OCI-LY7 (cell line): Measurements from ENCODE around the gene PEPD. TPM values are rescaled to one million over a fixed set of nuclear protein-coding genes. Genes with fewer than 3 reads are reported as not detected.

ENCODE experiments used
- BruUV-seq: library from RNA; stranded (reverse); fragments of 400-500 nt; replicated peaks from 2 replicates; lab custom pipeline; 2021; lab: Mats Ljungman, UMichigan
- CTCF ChIA-PET: fragments of 300-600 bp; sonication (Branson Sonifier 250); formaldehyde crosslinking; loops from one replicate; lab custom pipeline; 2022; ENCODE audit warnings: antibody characterized with exemption; ENCODE audit not compliant: unreplicated experiment; lab: Charles Lee
- POLR2A ChIA-PET: fragments of 300-600 bp; sonication (Branson Sonifier 250); formaldehyde crosslinking; loops from one replicate; lab custom pipeline; 2022; ENCODE audit warnings: antibody characterized with exemption; lab: Charles Lee
- DNase-seq: peaks from one replicate; pipeline ENCODE4 v3.0.0-alpha.2; 2015; ENCODE audit warnings: low spot score
- H2AFZ ChIP-seq: fragments of 200-600 bp; sonication (generic), shearing (Covaris generic); 2 replicates; pipeline ENCODE4 v1.6.1; 2014; ENCODE audit warnings: mild to moderate bottlenecking, antibody characterized with exemption, low read length, moderate library complexity
- H3K27ac ChIP-seq: fragments of 200-600 bp; sonication (generic); 2 replicates; pipeline ENCODE4 v1.5.1; 2014; ENCODE audit warnings: mixed run types, low read depth, mild to moderate bottlenecking, moderate library complexity, low read length, inconsistent platforms; ENCODE audit not compliant: poor library complexity, severe bottlenecking
- H3K36me3 ChIP-seq: fragments of 200-600 bp; sonication (generic); 2 replicates; pipeline ENCODE4 v1.6.1; 2014; ENCODE audit warnings: mild to moderate bottlenecking, antibody characterized with exemption, low read length, moderate library complexity, mixed read lengths; ENCODE audit not compliant: insufficient read depth
- H3K4me1 ChIP-seq: fragments of 200-600 bp; sonication (generic); 2 replicates; pipeline ENCODE4 v1.5.1; 2014; ENCODE audit warnings: mild to moderate bottlenecking, low read length; ENCODE audit not compliant: insufficient read depth, poor library complexity, severe bottlenecking
- H3K4me2 ChIP-seq: fragments of 200-600 bp; sonication (generic); 2 replicates; pipeline ENCODE4 v1.6.1; 2014; ENCODE audit warnings: mild to moderate bottlenecking, low read length
- H3K4me3 ChIP-seq: fragments of 200-600 bp; sonication (generic); 2 replicates; pipeline ENCODE4 v1.5.1; 2014; ENCODE audit warnings: mild to moderate bottlenecking, low read depth, low read length; ENCODE audit not compliant: poor library complexity, severe bottlenecking
- H3K79me2 ChIP-seq: fragments of 200-600 bp; sonication (generic); 2 replicates; pipeline ENCODE4 v1.6.1; 2016; ENCODE audit warnings: low read depth, mild to moderate bottlenecking, low read length, moderate library complexity, mixed read lengths; ENCODE audit not compliant: insufficient read depth
- H3K9me2 ChIP-seq: fragments of 200-600 bp; sonication (generic); 2 replicates; pipeline ENCODE4 v1.6.1; 2016; ENCODE audit warnings: mild to moderate bottlenecking, low read length, mixed read lengths; ENCODE audit not compliant: insufficient read depth
- H3K9me3 ChIP-seq: fragments of 200-600 bp; sonication (generic); 2 replicates; pipeline ENCODE4 v1.6.1; 2014; ENCODE audit warnings: mild to moderate bottlenecking, mixed run types, low read length, mixed read lengths
- H4K20me1 ChIP-seq: fragments of 200-600 bp; sonication (generic); 2 replicates; pipeline ENCODE4 v1.6.1; 2014; ENCODE audit warnings: mild to moderate bottlenecking, antibody characterized with exemption, low read length, moderate library complexity, mixed read lengths; ENCODE audit not compliant: insufficient read depth
- CTCF ChIP-seq: fragments of 200-600 bp; sonication (generic); conservative IDR thresholded peaks from 2 replicates; pipeline ENCODE4 v1.5.1; 2014; ENCODE audit warnings: mild to moderate bottlenecking, antibody characterized with exemption, low read length, moderate library complexity, mixed read lengths
- EZH2phosphoT487 ChIP-seq: fragments of 200-600 bp; sonication (generic); IDR thresholded peaks from 2 replicates; pipeline ENCODE4 v1.6.1; 2018; ENCODE audit warnings: low read depth, borderline replicate concordance, mild to moderate bottlenecking, mixed run types, antibody characterized with exemption, low read length, moderate library complexity, mixed read lengths
- intact Hi-C: fragments of 100-400 bp; cut with micrococcal nuclease; formaldehyde crosslinking; loops from one replicate; pipeline ENCODE4 v1.10.0; 2022; ENCODE audit not compliant: unreplicated experiment
- total RNA-seq, 2 experiments: library from RNA; depleted of rRNA in 1 of 2; stranded (reverse); fragments of >200 nt in 1 of 2; shearing (Covaris generic) in 1 of 2; gene quantifications; 2 replicates each; pipeline ENCODE4 v1.2.3, GENCODE V29; 2014 to 2022

PEPD gene
- total RNA-seq, 2 experiments from 2014 or later = 24.4 to 29.7 TPM

DNA sequence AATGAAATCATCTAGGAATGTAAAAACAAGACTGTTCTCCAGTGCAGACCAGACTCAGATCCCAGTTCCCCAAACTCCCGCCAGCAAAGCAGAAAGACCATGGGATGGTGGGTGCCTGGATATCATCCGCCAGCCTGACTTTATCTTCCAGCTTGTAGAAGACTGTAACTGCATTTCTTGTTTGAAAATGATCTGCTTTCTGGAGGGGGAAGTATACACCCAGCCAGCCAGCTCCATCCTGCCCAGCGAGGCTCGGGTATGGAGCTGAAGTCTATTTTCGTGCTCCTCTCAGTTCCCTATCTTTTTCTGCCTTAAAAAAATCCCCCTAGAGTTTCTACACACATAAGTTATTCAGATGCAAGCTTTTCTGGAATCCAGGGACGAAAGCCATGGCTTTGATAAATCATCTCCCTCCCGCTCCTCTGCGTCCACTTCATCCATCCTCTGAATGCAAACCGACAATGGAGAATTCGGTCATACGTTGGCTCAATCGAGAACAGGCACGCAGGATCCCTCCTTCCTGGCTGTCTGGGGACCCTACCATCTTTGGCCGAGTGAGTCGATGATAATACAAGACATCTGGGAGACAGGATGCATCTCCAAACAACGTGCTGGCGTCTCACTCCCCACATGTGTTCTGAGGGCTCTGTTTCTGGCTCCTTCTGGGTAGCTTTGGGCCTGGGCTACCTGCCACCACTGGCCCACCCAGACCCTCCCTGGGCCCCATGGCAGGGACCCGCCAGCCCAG lies 116.9 kb downstream of the PEPD start:
- H3K4me1 ChIP-seq = no peaks in the 10 kb centered on the region
- H3K9me3 ChIP-seq = no peaks in the 10 kb centered on the region
- H4K20me1 ChIP-seq = no peaks in the 10 kb centered on the region
- H3K27ac ChIP-seq = no peak overlapping the region
- POLR2A ChIA-PET = no interaction called here
- intact Hi-C loops = loop anchor here (5.0 kb wide), 1 partner anchor 277 kb away; no protein-coding TSS in a partner anchor
- H2AFZ ChIP-seq = no peak overlapping the region
- no peak overlapping the region for H3K4me3 ChIP-seq
- no peak for DNase-seq
- BruUV-seq = no TSS peak
- no peak overlapping the region for H3K4me2 ChIP-seq
- TF ChIP-seq EZH2phosphoT487 (no peak), CTCF (no peak)
- H3K36me3 ChIP-seq = no peaks in the 10 kb centered on the region
- H3K79me2 ChIP-seq = no peaks in the 10 kb centered on the region
- H3K9me2 ChIP-seq = no peaks in the 10 kb centered on the region
- CTCF ChIA-PET = no interaction called here

- H3K79me2 ChIP-seq = no peaks in the 10 kb centered on the region
- H3K4me3 ChIP-seq = no peak overlapping the region
- H3K4me2 ChIP-seq = no peak overlapping the region
- H3K9me2 ChIP-seq = no peaks in the 10 kb centered on the region
- no peak overlapping the region for H2AFZ ChIP-seq
- H3K36me3 ChIP-seq = no peaks in the 10 kb centered on the region
- intact Hi-C loops = no loop called here
- no peaks in the 10 kb centered on the region for H3K9me3 ChIP-seq
- no peak overlapping the region for H3K27ac ChIP-seq
- TF ChIP-seq CTCF (no peak), EZH2phosphoT487 (no peak)
- ChIA-PET CTCF (no interaction called here), POLR2A (no interaction called here)
- no peaks in the 10 kb centered on the region for H3K4me1 ChIP-seq
- no TSS peak for BruUV-seq
- DNase-seq = no peak
- H4K20me1 ChIP-seq = no peaks in the 10 kb centered on the region
These were observed 117.7 kb downstream of the PEPD start for GRCh38 chr19:33403973-33404304.

- intact Hi-C loops = no loop called here
- H3K9me2 ChIP-seq = no peaks in the 10 kb centered on the region
- POLR2A ChIA-PET = no interaction called here
- no peak overlapping the region for H3K27ac ChIP-seq
- no peaks in the 10 kb centered on the region for H3K79me2 ChIP-seq
- no peak for TF ChIP-seq EZH2phosphoT487
- H2AFZ ChIP-seq = no peak overlapping the region
- no peaks in the 10 kb centered on the region for H3K4me1 ChIP-seq
- no peak overlapping the region for H3K4me2 ChIP-seq
- CTCF ChIA-PET = no interaction called here
- BruUV-seq = no TSS peak
- no peaks in the 10 kb centered on the region for H3K36me3 ChIP-seq
- H3K9me3 ChIP-seq = no peaks in the 10 kb centered on the region
- DNase-seq = no peak
- no peaks in the 10 kb centered on the region for H4K20me1 ChIP-seq
- H3K4me3 ChIP-seq = no peak overlapping the region
These were observed 118.2 kb downstream of the PEPD start for GRCh38 chr19:33403221-33403972.
